Prostate gland (tissue), 1 donor: ENCODE results near the gene IL36A.

Source experiments
- POLR2A ChIP-seq: fragments of 450-650 bp; IDR thresholded peaks from one replicate; pipeline ENCODE4 v1.6.1; 2016; ENCODE audit warnings: antibody characterized with exemption, mild to moderate bottlenecking
- POLR2AphosphoS5 ChIP-seq: sonication (generic); formaldehyde crosslinking; IDR thresholded peaks from one replicate; pipeline ENCODE4 v1.6.1; 2017; ENCODE audit warnings: antibody characterized with exemption

DNA sequence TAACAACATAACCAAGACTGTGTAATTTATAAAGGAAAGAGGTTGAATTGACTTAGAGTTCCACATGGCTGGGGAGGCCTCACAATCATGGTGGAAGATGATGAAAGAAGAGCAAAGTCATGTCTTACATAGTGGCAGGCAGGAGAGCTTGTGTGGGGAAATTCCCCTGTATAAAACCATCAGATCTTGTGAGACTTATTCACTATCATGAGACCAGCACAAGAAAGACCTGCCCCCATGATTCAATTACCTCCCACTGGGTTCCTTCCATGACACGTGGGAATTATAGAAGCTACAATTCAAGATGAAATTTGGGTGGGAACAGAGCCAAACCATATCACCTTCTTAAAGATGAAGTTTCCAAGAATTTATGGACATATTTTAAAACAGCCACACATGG is 51.3 kb downstream of the IL36A start:
- TF ChIP-seq POLR2AphosphoS5 (no peak), POLR2A (no peak)
